SKM-1 (cell line): ENCODE results near the gene LTBP1.

Experiments
- DNase-seq: peaks from one replicate; lab custom pipeline; 2025; ENCODE audit not compliant: unreplicated experiment; lab: John Stamatoyannopoulos, UW

The LTBP1 gene

GRCh38 chr2:33072614-33073013 is 125.9 kb downstream of the LTBP1 start:
- no peak for DNase-seq

DNA sequence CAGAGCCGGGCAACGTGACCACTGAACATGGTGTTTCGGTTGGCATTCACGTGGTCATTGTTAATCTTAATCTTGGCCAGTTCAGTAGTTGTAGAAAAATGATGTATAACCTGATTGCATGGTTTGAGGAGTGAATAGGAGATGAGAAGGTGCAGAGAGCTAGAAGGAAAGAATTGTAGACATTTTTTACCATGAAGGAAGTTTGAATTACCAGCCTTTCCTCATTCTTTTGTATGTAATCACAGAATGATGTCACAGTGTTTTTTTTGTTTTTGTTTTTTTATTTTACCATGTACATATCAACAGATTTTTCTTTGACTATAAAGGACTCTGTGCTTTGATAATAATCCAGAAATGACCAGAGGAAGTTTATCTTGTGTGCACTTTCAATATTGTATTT is 126.3 kb downstream of the LTBP1 start:
- DNase-seq, result no peak

DNA sequence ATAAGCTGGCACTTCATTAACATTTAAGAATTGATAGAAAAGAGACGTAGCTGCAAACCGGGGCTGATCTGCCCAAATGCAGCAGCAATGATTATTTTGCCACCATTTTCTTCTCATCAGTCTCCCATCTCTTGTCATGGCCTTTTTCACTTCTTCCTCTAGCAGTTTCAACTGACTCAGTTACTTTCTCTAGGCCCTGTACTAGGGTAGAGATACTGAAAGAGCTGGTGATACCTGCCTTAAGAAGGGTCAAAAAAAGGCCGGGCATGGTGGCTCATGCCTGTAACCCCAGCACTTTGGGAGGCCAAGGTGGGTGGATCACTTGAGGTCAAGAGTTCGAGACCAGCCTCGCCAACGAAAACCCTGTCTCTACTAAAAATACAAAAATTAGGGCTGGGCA is 127.4 kb downstream of the LTBP1 start:
- DNase-seq, result no peak

DNA sequence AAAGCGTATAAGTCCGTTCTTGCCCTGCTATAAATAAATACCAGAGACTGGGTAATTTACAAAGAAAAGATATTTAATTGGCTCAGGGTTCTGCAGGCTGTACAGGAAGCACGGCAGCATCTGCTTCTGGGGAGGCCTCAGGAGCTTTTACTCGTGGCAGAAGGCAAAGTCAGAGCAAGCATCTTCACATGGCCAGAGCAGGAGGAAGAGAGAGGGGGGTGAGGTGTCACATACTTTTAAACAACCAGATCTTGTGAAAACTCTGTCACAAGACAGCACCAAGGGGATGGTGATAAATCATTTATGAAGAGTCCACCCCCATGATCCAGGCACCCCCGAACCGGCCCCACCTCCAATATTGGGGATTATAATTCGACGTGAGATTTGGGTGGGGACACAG is 130.6 kb downstream of the LTBP1 start:
- no peak for DNase-seq

GRCh38 chr2:33077844-33078243 is 131.1 kb downstream of the LTBP1 start:
- DNase-seq, result no peak

- no peak for DNase-seq
These were observed 134.9 kb downstream of the LTBP1 start for GRCh38 chr2:33081691-33082090.

DNA sequence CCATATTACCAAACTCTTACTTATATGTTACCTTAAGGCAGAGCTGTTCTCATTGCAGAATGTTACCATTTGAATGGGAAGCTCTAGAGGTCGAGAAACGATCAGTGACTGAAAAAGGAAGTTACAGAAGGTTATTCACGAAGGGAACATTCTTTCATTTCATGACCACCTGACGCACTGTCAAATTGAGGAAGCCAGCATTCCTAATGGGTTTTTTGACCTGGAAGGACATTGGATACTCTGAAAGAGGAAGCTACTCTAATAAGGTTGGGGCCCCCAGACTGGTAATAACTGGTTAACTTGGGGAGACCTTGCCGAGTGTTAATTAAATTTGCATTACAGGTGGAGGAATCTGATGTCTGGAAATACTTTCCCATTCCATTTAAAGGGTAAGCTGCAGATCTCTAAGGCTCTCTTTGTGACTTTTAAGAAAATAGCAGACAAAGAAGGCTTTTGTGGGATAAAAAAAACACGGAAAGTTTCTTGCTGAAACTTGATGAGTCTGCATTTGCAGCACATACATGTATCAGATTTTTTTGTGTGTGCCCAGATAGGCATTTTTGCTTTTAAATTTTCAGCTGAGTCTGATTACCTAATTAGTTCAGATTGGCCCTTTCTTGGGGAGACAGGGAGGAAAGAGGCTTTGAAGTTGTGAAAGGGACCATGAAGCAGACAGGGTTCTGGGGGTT is 137.1 kb downstream of the LTBP1 start:
- DNase-seq, result peak; percentile 66

- no peak for DNase-seq
These were observed 137.7 kb downstream of the LTBP1 start for GRCh38 chr2:33084433-33084832.

DNA sequence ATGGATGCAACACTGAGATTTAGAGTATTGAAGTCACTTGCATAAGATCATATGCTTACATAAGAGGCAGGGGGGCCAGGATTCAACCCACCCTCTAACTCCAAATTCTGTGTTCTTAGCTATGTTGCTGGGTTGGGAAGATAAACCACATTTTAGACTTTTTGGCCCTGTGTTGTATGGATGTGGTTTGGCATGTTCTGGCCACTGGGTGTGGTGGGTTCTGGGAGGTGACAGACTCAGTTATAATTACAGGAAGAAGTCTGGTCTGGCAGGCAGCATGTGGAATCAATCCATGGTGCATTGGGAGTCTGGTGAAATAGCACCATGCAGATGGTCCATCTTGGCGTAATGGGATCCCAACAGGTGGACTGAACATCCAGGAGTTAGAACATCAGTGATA is 138.9 kb downstream of the LTBP1 start:
- DNase-seq, result no peak

DNA sequence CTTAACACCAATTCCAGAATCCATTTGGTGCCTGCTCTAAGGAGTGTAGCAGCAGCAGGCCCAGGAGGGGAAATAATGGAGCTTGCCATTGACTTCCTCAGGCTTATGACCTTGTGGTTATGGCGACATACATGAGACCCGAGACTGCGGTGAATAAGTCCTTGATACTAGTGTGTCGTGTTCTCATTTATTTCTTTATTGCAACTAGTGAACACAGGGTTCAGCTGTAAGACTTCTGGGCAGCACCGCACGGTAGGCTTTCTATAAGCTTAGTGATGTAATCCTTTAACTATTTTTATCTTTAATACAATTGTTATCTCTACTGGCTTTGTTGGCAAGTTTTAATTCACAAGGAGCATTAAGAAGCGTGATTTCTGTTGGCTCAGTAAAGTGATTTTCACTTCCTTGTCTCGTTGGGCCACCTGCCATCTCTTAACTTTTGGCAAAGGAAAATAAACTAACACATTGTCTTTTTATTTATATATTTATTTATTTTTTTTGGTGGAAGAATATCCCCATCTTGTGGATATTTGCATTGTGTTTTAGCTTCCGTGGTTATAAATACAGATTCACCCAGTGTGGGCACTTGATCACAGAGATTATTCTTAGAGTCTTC is 139.8 kb downstream of the LTBP1 start:
- no peak for DNase-seq

GRCh38 chr2:33090553-33091134 is 143.9 kb downstream of the LTBP1 start:
- no peak for DNase-seq

DNA sequence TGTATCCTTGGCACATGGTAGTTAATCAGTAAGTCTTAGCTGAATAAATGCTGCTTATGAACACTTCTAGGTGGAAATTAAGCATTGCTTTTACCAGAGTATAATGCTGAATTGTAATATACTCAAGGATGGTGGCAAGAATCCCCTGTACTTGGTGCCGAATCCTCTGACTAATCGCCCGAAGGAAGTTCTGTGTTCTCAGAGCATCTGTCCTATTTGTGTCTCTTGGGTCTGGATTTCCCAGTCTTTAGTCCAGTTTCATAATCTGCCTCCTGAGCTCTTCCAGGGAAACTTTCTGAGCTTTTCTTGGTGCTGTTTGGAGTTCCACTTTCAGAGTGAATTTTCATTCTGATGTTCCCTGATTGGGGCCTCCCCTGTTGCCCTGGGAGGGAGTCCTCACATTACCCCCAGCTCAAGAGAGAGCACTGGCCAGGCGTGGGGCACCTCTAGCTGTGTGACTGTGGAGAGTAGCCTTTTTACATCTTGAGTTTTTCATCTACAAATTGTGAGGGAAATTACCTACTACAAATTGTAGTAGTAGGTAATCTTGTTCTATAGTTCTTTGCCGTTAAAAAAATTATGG is 144.9 kb downstream of the LTBP1 start:
- no peak for DNase-seq

GRCh38 chr2:33093283-33093993 is 146.7 kb downstream of the LTBP1 start:
- no peak for DNase-seq

DNA sequence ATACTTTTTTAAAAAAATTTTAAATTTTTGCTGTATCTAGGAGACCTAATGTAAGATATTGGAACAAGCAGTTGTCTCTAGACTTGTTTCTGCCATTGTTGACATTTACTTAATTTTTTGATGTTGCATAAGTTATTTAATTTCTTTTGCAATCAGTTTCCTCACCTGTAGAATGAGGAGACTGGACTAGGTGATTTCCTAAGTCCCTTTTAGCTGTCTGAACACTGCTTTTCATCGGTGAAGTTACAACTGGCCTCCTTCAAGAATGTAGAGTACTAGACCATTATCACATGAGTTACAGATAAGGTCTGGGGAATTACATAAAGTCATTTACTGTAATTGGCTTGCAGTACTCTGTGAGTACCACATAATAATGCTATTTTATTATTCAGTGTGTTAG is 147.6 kb downstream of the LTBP1 start:
- no peak for DNase-seq

- DNase-seq, result no peak
These were observed 153.2 kb downstream of the LTBP1 start for GRCh38 chr2:33099989-33100388.

DNA sequence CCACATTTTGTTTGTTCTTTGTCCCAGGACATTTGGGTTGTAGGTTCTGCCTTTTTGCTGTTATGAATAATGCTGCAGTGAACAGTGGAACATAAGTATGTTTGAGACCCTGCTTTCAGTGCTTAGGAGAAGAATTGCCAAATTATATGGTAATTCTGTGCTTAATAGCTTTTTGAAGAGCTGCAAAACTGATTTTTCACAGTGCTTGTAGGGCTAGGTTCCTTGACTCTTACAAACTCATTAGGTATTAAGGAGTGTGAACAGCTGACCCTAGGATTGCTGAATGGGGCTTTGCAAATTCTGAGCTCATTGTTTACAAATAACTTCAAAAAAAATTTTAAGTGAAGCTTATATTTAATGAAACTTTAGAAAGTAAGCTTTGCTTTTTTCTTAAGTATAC is 154.2 kb downstream of the LTBP1 start:
- DNase-seq, result no peak

GRCh38 chr2:33104052-33104623 is 157.4 kb downstream of the LTBP1 start:
- DNase-seq, result no peak

DNA sequence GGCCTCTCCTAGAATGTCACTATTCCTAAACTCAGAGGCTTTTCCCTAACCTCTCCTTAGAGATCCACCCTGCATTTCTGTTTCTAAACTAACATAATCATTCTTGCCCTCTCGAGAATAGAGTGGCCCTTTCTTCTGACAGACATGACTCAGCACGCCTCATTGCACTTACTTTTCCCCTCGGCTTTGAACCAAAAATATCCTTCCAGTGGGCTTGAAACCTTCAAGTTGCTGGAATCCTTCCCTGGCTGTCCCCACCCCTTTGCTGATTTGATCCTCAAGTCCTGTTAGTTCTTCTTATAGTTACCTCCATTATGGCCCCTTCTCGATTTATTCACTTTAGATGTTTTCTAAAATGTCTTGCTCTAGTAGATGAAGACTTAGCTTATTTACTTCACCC is 158.0 kb downstream of the LTBP1 start:
- no peak for DNase-seq

- no peak for DNase-seq
These were observed 159.4 kb downstream of the LTBP1 start for GRCh38 chr2:33106115-33106514.

DNA sequence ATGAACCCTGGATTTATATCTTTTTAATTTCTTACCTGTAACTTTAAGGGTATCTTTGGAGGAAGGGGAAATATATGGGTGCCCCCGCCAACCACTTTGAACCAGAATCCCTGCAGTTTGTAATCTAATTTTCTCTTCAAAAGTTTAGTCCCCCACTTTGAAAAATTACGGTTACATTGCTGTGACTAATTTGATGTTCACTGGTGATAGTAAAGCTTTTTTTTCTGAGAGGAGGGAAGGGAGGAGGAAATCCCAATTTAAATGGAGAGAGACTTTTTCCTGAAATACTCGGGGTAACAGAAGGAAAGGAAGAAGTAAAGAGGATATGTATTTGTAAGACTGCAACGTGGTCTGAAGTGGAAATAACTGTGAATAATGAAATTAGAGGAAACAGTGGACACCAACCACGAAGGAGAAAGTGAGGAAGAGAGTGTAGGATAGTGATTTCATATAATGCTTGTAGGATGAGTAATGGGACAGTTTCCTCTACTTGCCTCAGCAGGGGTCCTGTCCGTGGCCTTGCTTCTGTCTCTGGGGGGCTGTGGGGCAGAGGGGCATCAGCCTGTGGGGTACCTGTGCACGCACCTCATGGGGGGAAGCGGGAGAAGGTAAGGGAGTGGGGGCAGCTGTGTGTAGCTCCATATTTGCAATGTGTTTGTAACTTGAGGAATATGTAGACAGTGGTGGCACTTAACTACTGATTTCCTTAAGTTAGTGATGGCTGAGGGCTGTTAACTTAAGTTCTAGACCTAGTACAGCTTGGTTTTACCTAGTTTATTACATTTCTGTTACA is 161.1 kb downstream of the LTBP1 start:
- no peak for DNase-seq
